ENCODE results near the gene WWTR1.

WWTR1 gene

DNA sequence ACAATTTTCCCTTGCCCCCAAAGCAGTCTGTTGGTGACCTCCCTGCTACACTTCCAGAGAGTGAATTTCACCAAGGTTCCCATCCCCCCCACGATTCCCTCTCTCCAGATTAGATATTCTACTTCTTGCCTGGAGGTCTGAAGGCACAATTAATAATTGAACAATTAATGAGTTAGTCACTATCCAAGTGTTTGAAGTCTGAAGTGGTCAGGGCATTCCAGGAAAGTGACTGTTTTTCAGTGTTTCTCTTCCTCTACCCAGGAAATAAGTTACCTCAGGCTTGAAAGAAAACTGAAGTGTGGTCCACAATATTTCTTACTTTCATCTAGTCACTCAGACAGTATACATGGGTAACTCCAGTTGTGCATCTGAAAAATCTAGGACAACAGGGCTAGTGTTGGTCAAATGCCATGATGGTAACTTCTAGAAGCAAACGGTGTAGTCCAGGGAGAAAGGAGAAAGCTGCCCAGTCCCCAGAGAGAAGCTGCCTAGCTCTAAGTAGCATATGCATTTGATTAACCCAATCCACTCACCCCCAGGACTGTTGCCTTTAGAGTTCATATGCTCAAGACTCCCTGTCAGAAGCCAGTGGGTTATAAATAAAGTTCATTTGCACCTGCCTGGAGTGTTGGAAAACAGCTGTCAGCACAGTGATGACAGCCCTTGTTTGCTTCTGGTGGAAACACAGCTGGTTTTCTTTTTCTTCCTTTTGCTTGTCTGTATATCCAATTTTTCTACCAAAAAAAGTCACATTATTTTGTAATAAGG lies 185.6 kb downstream of the WWTR1 start:
- DNase-seq (ENCODE audit: low read depth in 2 of 2) = no peak

DNA sequence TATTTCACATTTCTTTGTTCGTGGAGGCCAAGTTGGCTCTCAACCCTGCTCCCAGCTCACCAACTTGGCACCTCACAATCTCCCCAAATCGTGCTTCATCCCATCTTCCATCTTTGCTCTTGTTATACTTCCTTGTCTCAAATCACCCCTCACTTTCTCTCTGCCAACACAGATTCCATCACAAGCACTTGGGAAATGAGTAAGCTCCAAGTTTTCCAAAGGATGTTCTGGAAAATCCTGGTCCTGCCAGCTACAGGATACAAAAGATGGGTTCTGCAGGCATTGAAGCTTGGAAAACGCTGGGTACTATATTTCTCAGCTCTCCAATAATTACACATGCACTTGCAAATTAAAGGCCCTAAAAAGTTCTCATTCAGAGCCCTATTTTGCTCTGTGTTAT lies 187.4 kb downstream of the WWTR1 start:
- DNase-seq (ENCODE audit: low read depth in 2 of 2) = no peak

DNA sequence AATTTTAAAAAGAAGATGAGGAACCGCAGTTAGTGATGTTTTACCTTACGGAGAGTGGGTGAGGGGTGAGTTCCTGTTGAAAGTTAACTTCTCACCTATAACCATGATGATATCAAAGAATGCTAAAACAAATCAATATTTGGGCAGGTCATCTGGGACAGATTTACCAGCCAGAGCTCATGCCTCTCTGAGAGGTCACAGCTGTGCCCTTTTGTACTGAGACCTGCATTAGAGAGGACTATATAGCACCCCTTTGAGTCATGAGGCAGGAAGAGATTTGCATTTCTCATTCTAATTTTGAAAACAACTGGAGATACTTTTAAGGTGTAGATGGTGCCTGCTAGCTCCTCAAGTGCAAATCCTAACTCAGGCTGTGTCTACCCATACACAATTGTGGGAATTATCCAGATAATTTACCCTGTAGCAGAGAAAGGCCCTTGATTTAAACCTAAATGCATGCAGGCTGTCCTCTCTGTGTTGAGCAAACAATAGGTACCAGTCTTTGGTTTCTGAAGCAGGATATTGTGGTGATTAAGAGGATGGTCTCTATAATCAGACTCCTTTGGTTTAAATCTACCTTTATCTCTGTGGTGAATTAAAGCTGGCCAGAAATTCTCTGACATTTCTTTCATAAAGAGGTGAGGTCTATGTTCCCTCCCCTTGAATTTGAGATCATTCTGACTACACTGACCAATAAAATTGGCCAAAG lies 189.2 kb downstream of the WWTR1 start:
- no peak for DNase-seq (ENCODE audit: low read depth in 2 of 2)
